GM23338 (cell line): ENCODE data around the gene CHST14. TPM values are rescaled to one million over a fixed set of nuclear protein-coding genes. Genes with fewer than 3 reads are reported as not detected.

Experiments
- ATAC-seq: fragments of 200-7000 bp; cut with Tn5 transposase; 3 replicates; pipeline ENCODE4 v1.9.1; 2020
- DNase-seq: peaks from one replicate; pipeline ENCODE4 v3.0.0-alpha.2; 2015; ENCODE audit warnings: low spot score
- H2AFZ ChIP-seq: fragments of 200-600 bp; sonication (generic); 2 replicates; pipeline ENCODE4 v1.8.0; 2016; ENCODE audit warnings: antibody characterized with exemption, mild to moderate bottlenecking, moderate library complexity
- H3F3A ChIP-seq: fragments of 200-600 bp; sonication (generic); replicated peaks from 2 replicates; pipeline ENCODE4 v1.8.0; 2017; ENCODE audit warnings: antibody characterized with exemption, mixed run types, low read depth
- H3K27ac ChIP-seq: fragments of 200-600 bp; sonication (generic); 2 replicates; pipeline ENCODE4 v1.6.1; 2016; ENCODE audit warnings: low read depth
- H3K27me3 ChIP-seq: fragments of 200-600 bp; sonication (generic); 2 replicates; pipeline ENCODE4 v1.8.0; 2016; ENCODE audit warnings: mild to moderate bottlenecking, mixed run types, moderate library complexity; ENCODE audit not compliant: insufficient read depth
- H3K36me3 ChIP-seq: fragments of 200-600 bp; sonication (generic); 2 replicates; pipeline ENCODE4 v1.8.0; 2016; ENCODE audit warnings: mild to moderate bottlenecking; ENCODE audit not compliant: insufficient read depth
- H3K4me1 ChIP-seq: fragments of 200-600 bp; sonication (generic); 2 replicates; pipeline ENCODE4 v1.8.0; 2016; ENCODE audit warnings: mild to moderate bottlenecking, moderate library complexity; ENCODE audit not compliant: insufficient read depth
- H3K4me2 ChIP-seq: fragments of 200-600 bp; sonication (generic); 2 replicates; pipeline ENCODE4 v1.7.1; 2017; ENCODE audit warnings: mixed run types
- H3K4me3 ChIP-seq: fragments of 200-600 bp; sonication (generic); 2 replicates; pipeline ENCODE4 v1.6.1; 2016; ENCODE audit warnings: mixed run types
- H3K79me2 ChIP-seq: fragments of 200-600 bp; sonication (generic); replicated peaks from 2 replicates; pipeline ENCODE4 v1.8.0; 2017; ENCODE audit warnings: mild to moderate bottlenecking; ENCODE audit not compliant: insufficient read depth
- H3K9me2 ChIP-seq: fragments of 200-600 bp; sonication (generic); 2 replicates; pipeline ENCODE4 v1.8.0; 2017; ENCODE audit not compliant: insufficient read depth
- H4K20me1 ChIP-seq: fragments of 200-600 bp; sonication (generic); replicated peaks from 2 replicates; pipeline ENCODE4 v1.8.0; 2017; ENCODE audit warnings: mild to moderate bottlenecking; ENCODE audit not compliant: insufficient read depth
- H3K27ac Mint-ChIP-seq: 2 replicates; pipeline ENCODE4 v1.8.0; 2020; ENCODE audit warnings: inconsistent platforms, mild to moderate bottlenecking, moderate library complexity, mixed read lengths
- H3K27me3 Mint-ChIP-seq: 3 replicates; pipeline ENCODE4 v1.8.0; 2022; ENCODE audit warnings: low read depth, mild to moderate bottlenecking, moderate library complexity, mixed read lengths, inconsistent platforms; ENCODE audit not compliant: insufficient read depth, poor library complexity
- H3K36me3 Mint-ChIP-seq: 3 replicates; pipeline ENCODE4 v1.8.0; 2021; ENCODE audit warnings: low read depth, mild to moderate bottlenecking, inconsistent platforms, moderate library complexity, mixed read lengths
- H3K4me1 Mint-ChIP-seq: 3 replicates; pipeline ENCODE4 v1.8.0; 2020; ENCODE audit warnings: mild to moderate bottlenecking, inconsistent platforms, mixed read lengths
- H3K4me3 Mint-ChIP-seq: 3 replicates; pipeline ENCODE4 v1.8.0; 2021; ENCODE audit warnings: moderate library complexity, mild to moderate bottlenecking, inconsistent platforms, mixed read lengths
- H3K9me3 Mint-ChIP-seq: 3 replicates; pipeline ENCODE4 v1.8.0; 2020; ENCODE audit warnings: moderate library complexity, mild to moderate bottlenecking, inconsistent platforms, mixed read lengths
- CREB1 ChIP-seq: fragments of 250-450 bp; sonication (Bioruptor Pico); IDR thresholded peaks from 2 replicates; pipeline ENCODE4 v1.5.0; 2020; ENCODE audit warnings: low read depth, mild to moderate bottlenecking, moderate library complexity
- EZH2 ChIP-seq: fragments of 200-600 bp; sonication (generic); IDR thresholded peaks from one replicate; pipeline ENCODE4 v1.8.0; 2017; ENCODE audit warnings: antibody characterized with exemption, mild to moderate bottlenecking, low read depth; ENCODE audit not compliant: unreplicated experiment
- EZH2phosphoT487 ChIP-seq: fragments of 200-600 bp; sonication (generic); IDR thresholded peaks from one replicate; pipeline ENCODE4 v1.8.1; 2018; ENCODE audit warnings: antibody characterized with exemption; ENCODE audit not compliant: unreplicated experiment
- JUNB ChIP-seq: IDR thresholded peaks from one replicate; pipeline ENCODE4 v1.6.1; 2016; ENCODE audit warnings: antibody characterized with exemption; ENCODE audit not compliant: unreplicated experiment
- NANOG ChIP-seq: IDR thresholded peaks from 2 replicates; pipeline ENCODE4 v1.6.1; 2016; ENCODE audit warnings: antibody characterized with exemption, borderline replicate concordance
- POLR2AphosphoS5 ChIP-seq: IDR thresholded peaks from 2 replicates; pipeline ENCODE4 v1.6.1; 2016; ENCODE audit warnings: antibody characterized with exemption, low read depth
- STAT1 ChIP-seq: IDR thresholded peaks from one replicate; pipeline ENCODE4 v1.6.1; 2016; ENCODE audit warnings: antibody characterized with exemption; ENCODE audit not compliant: unreplicated experiment
- ZNF114 ChIP-seq: fragments of 250-450 bp; sonication (Bioruptor Pico); IDR thresholded peaks from 2 replicates; pipeline ENCODE4 v1.5.0; 2020; ENCODE audit warnings: mild to moderate bottlenecking, moderate library complexity
- ZNF331 ChIP-seq: fragments of 250-450 bp; sonication (Bioruptor Pico); IDR thresholded peaks from 2 replicates; pipeline ENCODE4 v1.5.0; 2020; ENCODE audit warnings: low read depth, mild to moderate bottlenecking, moderate library complexity
- polyA plus RNA-seq: library from polyadenylated mRNA; unstranded; fragments of >200 nt; fragmentation: Nextera tagmentation; extraction: Ambion mirVana; gene quantifications from 2 replicates; pipeline ENCODE4 v1.2.1, GENCODE V29; 2016
- total RNA-seq: library from RNA; depleted of rRNA; stranded (reverse); fragments of >200 nt; shearing (Covaris generic); gene quantifications from 2 replicates; pipeline ENCODE4 v1.2.3, GENCODE V29; 2014
- TF ChIP-seq, protein P1 (sequence below): IDR thresholded peaks from 2 replicates; pipeline ENCODE4 v1.6.1; 2016; ENCODE audit warnings: antibody characterized with exemption
- TF ChIP-seq, protein P2 (sequence below), 2 experiments: fragments of 200-600 bp in 1 of 2; sonication (generic) in 1 of 2; conservative IDR thresholded peaks; 2 replicates each; pipeline versions ENCODE4 v1.5.1 to v1.6.1; 2016 to 2017; ENCODE audit warnings: antibody characterized with exemption in 2 of 2, low read depth in 2 of 2, mild to moderate bottlenecking in 2 of 2, moderate library complexity in 1 of 2
- TF ChIP-seq, protein P3 (sequence below): fragments of 250-450 bp; sonication (Bioruptor Pico); IDR thresholded peaks from 2 replicates; pipeline ENCODE4 v1.5.0; 2020; ENCODE audit warnings: mild to moderate bottlenecking, moderate library complexity
- TF ChIP-seq, protein P4 (sequence below): IDR thresholded peaks from one replicate; pipeline ENCODE4 v1.6.1; 2018; ENCODE audit warnings: antibody characterized with exemption; ENCODE audit not compliant: unreplicated experiment

CHST14 gene
- total and polyA plus RNA-seq, 2 experiments from 2014 or later: 8.4 to 15.6 TPM

DNA sequence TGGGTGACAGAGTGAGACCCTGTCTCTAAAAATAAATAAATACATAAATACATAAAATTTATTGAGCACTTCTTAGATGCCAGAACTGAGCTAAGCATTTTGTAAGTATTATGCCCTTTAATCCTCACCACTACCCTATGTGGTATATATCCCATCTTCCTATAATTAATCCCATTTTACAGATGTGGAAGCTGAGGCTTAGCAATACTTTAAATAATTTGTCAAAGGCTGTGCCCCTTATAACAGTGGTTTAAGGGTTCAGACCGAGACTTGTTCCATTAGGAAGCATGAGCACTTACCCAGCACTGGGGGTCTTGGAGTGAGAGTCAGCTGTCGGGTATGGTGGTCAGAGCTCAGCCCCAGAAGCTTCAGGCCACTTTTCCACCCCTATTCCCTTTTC is 7.5 kb upstream of the CHST14 start:
- TF ChIP-seq JUNB (no peak), CREB1 (CRISPR knock-in tag) (no peak), POLR2AphosphoS5 (no peak), EZH2phosphoT487 (no peak), STAT1 (no peak), EZH2 (no peak), ZNF114 (CRISPR knock-in tag) (no peak), ZNF331 (CRISPR knock-in tag) (no peak), NANOG (no peak)
- TF ChIP-seq, protein P1, sequence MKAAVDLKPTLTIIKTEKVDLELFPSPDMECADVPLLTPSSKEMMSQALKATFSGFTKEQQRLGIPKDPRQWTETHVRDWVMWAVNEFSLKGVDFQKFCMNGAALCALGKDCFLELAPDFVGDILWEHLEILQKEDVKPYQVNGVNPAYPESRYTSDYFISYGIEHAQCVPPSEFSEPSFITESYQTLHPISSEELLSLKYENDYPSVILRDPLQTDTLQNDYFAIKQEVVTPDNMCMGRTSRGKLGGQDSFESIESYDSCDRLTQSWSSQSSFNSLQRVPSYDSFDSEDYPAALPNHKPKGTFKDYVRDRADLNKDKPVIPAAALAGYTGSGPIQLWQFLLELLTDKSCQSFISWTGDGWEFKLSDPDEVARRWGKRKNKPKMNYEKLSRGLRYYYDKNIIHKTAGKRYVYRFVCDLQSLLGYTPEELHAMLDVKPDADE: no peak
- TF ChIP-seq, protein P2, sequence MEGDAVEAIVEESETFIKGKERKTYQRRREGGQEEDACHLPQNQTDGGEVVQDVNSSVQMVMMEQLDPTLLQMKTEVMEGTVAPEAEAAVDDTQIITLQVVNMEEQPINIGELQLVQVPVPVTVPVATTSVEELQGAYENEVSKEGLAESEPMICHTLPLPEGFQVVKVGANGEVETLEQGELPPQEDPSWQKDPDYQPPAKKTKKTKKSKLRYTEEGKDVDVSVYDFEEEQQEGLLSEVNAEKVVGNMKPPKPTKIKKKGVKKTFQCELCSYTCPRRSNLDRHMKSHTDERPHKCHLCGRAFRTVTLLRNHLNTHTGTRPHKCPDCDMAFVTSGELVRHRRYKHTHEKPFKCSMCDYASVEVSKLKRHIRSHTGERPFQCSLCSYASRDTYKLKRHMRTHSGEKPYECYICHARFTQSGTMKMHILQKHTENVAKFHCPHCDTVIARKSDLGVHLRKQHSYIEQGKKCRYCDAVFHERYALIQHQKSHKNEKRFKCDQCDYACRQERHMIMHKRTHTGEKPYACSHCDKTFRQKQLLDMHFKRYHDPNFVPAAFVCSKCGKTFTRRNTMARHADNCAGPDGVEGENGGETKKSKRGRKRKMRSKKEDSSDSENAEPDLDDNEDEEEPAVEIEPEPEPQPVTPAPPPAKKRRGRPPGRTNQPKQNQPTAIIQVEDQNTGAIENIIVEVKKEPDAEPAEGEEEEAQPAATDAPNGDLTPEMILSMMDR (conservative IDR thresholded peaks at IDR 0.05; ENCODE audit: low read depth in 2 of 2): no peak
- TF ChIP-seq, protein P3, sequence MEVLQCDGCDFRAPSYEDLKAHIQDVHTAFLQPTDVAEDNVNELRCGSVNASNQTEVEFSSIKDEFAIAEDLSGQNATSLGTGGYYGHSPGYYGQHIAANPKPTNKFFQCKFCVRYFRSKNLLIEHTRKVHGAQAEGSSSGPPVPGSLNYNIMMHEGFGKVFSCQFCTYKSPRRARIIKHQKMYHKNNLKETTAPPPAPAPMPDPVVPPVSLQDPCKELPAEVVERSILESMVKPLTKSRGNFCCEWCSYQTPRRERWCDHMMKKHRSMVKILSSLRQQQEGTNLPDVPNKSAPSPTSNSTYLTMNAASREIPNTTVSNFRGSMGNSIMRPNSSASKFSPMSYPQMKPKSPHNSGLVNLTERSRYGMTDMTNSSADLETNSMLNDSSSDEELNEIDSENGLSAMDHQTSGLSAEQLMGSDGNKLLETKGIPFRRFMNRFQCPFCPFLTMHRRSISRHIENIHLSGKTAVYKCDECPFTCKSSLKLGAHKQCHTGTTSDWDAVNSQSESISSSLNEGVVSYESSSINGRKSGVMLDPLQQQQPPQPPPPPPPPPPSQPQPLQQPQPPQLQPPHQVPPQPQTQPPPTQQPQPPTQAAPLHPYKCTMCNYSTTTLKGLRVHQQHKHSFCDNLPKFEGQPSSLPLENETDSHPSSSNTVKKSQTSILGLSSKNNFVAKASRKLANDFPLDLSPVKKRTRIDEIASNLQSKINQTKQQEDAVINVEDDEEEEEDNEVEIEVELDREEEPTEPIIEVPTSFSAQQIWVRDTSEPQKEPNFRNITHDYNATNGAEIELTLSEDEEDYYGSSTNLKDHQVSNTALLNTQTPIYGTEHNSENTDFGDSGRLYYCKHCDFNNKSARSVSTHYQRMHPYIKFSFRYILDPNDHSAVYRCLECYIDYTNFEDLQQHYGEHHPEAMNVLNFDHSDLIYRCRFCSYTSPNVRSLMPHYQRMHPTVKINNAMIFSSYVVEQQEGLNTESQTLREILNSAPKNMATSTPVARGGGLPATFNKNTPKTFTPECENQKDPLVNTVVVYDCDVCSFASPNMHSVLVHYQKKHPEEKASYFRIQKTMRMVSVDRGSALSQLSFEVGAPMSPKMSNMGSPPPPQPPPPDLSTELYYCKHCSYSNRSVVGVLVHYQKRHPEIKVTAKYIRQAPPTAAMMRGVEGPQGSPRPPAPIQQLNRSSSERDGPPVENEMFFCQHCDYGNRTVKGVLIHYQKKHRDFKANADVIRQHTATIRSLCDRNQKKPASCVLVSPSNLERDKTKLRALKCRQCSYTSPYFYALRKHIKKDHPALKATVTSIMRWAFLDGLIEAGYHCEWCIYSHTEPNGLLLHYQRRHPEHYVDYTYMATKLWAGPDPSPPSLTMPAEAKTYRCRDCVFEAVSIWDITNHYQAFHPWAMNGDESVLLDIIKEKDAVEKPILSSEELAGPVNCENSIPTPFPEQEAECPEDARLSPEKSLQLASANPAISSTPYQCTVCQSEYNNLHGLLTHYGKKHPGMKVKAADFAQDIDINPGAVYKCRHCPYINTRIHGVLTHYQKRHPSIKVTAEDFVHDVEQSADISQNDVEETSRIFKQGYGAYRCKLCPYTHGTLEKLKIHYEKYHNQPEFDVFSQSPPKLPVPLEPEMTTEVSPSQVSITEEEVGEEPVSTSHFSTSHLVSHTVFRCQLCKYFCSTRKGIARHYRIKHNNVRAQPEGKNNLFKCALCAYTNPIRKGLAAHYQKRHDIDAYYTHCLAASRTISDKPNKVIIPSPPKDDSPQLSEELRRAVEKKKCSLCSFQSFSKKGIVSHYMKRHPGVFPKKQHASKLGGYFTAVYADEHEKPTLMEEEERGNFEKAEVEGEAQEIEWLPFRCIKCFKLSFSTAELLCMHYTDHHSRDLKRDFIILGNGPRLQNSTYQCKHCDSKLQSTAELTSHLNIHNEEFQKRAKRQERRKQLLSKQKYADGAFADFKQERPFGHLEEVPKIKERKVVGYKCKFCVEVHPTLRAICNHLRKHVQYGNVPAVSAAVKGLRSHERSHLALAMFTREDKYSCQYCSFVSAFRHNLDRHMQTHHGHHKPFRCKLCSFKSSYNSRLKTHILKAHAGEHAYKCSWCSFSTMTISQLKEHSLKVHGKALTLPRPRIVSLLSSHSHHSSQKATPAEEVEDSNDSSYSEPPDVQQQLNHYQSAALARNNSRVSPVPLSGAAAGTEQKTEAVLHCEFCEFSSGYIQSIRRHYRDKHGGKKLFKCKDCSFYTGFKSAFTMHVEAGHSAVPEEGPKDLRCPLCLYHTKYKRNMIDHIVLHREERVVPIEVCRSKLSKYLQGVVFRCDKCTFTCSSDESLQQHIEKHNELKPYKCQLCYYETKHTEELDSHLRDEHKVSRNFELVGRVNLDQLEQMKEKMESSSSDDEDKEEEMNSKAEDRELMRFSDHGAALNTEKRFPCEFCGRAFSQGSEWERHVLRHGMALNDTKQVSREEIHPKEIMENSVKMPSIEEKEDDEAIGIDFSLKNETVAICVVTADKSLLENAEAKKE (CRISPR knock-in tag): no peak
- TF ChIP-seq, protein P4, sequence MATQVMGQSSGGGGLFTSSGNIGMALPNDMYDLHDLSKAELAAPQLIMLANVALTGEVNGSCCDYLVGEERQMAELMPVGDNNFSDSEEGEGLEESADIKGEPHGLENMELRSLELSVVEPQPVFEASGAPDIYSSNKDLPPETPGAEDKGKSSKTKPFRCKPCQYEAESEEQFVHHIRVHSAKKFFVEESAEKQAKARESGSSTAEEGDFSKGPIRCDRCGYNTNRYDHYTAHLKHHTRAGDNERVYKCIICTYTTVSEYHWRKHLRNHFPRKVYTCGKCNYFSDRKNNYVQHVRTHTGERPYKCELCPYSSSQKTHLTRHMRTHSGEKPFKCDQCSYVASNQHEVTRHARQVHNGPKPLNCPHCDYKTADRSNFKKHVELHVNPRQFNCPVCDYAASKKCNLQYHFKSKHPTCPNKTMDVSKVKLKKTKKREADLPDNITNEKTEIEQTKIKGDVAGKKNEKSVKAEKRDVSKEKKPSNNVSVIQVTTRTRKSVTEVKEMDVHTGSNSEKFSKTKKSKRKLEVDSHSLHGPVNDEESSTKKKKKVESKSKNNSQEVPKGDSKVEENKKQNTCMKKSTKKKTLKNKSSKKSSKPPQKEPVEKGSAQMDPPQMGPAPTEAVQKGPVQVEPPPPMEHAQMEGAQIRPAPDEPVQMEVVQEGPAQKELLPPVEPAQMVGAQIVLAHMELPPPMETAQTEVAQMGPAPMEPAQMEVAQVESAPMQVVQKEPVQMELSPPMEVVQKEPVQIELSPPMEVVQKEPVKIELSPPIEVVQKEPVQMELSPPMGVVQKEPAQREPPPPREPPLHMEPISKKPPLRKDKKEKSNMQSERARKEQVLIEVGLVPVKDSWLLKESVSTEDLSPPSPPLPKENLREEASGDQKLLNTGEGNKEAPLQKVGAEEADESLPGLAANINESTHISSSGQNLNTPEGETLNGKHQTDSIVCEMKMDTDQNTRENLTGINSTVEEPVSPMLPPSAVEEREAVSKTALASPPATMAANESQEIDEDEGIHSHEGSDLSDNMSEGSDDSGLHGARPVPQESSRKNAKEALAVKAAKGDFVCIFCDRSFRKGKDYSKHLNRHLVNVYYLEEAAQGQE: no peak
- Mint-ChIP-seq H3K4me1 (no peaks in the 10 kb centered on the region), H3K27me3 (peaks cover 4% of the 10 kb centered on the region), H3K4me3 (no peak overlapping the region), H3K27ac (no peak overlapping the region), H3K36me3 (peaks cover 73% of the 10 kb centered on the region), H3K9me3 (no peaks in the 10 kb centered on the region)
- Histone ChIP-seq H4K20me1 (peaks cover 28% of the 10 kb centered on the region), H3K27me3 (no peaks in the 10 kb centered on the region), H3K4me3 (no peak overlapping the region), H3K9me2 (no peaks in the 10 kb centered on the region), H3F3A (0 out of 2 replicates have a peak, but pooled peaks cover 5% of the 10 kb centered on the region), H3K36me3 (peaks cover 14% of the 10 kb centered on the region), H3K4me2 (no peak overlapping the region), H3K4me1 (no peaks in the 10 kb centered on the region), H3K27ac (no peak overlapping the region), H3K79me2 (peaks cover 22% of the 10 kb centered on the region), H2AFZ (no peak overlapping the region)
- no peak for ATAC-seq
- DNase-seq: no peak
